Muscle of arm (tissue), 14 donors: ENCODE results near the gene HIKESHI. TPM values are rescaled to one million over a fixed set of nuclear protein-coding genes. Genes with fewer than 3 reads are reported as not detected.
A peak's percentile ranks its signal among the peaks of the same experiment; 100 is the strongest.

Source experiments
- DNase-seq: peaks from one replicate; pipeline ENCODE4 v3.0.0-alpha.2; 2013
- long read RNA-seq, 11 donors: transcript quantifications; one replicate each; lab custom pipeline, GENCODE V29; 2026
- polyA plus RNA-seq, 12 donors: library from polyadenylated mRNA; unstranded; fragments of 120-200 nt; gene quantifications; one replicate each; pipeline ENCODE4 v1.2.1, GENCODE V29; 2013; ENCODE audit not compliant: insufficient read length in 12 of 12

The HIKESHI gene
- polyA plus RNA-seq: 10 to 100 TPM in 11 of 12 donors, not detected in 1; 31.4 to 49.5 (median 40.1) TPM
- long read RNA-seq, donor 1, transcript HIKESHI-201 (5 exons, 1,113 nt): major isoform, 27 of 53 reads
- long read RNA-seq, donor 1, transcript HIKESHI-207 (4 exons, 1,694 nt): minor isoform, 6 of 53 reads
- long read RNA-seq, donor 1, partial matches to known transcripts: 16 of 53 reads
- long read RNA-seq, donor 1, other reads (novel, unspliced or antisense): 0 of 53 reads
- long read RNA-seq, donor 2, transcript HIKESHI-205 (4 exons, 715 nt): minor isoform, 6 of 80 reads
- long read RNA-seq, donor 2, transcript HIKESHI-201 (5 exons, 1,113 nt): major isoform, 43 of 80 reads
- long read RNA-seq, donor 2, partial matches to known transcripts: 29 of 80 reads
- long read RNA-seq, donor 2, other reads (novel, unspliced or antisense): 0 of 80 reads
- long read RNA-seq, donor 3, transcript HIKESHI-201 (5 exons, 1,113 nt): major isoform, 21 of 31 reads
- long read RNA-seq, donor 3, partial matches to known transcripts: 9 of 31 reads
- long read RNA-seq, donor 3, other reads (novel, unspliced or antisense): 0 of 31 reads
- long read RNA-seq, donor 4, transcript HIKESHI-201 (5 exons, 1,113 nt): major isoform, 17 of 30 reads
- long read RNA-seq, donor 4, partial matches to known transcripts: 10 of 30 reads
- long read RNA-seq, donor 4, other reads (novel, unspliced or antisense): 0 of 30 reads
- long read RNA-seq, donor 5: 0 reads
- long read RNA-seq, donor 6, transcript HIKESHI-201 (5 exons, 1,113 nt): major isoform, 17 of 30 reads
- long read RNA-seq, donor 6, partial matches to known transcripts: 8 of 30 reads
- long read RNA-seq, donor 6, other reads (novel, unspliced or antisense): 0 of 30 reads
- long read RNA-seq, donor 7, transcript HIKESHI-201 (5 exons, 1,113 nt): major isoform, 16 of 30 reads
- long read RNA-seq, donor 7, partial matches to known transcripts: 9 of 30 reads
- long read RNA-seq, donor 7, other reads (novel, unspliced or antisense): 0 of 30 reads
- long read RNA-seq, donor 8, transcript HIKESHI-207 (4 exons, 1,694 nt): minor isoform, 7 of 74 reads
- long read RNA-seq, donor 8, transcript HIKESHI-201 (5 exons, 1,113 nt): major isoform, 28 of 74 reads
- long read RNA-seq, donor 8, partial matches to known transcripts: 35 of 74 reads
- long read RNA-seq, donor 8, other reads (novel, unspliced or antisense): 0 of 74 reads
- long read RNA-seq, donor 9, transcript HIKESHI-201 (5 exons, 1,113 nt): major isoform, 15 of 32 reads
- long read RNA-seq, donor 9, partial matches to known transcripts: 11 of 32 reads
- long read RNA-seq, donor 9, other reads (novel, unspliced or antisense): 0 of 32 reads
- long read RNA-seq, donor 10, transcript HIKESHI-201 (5 exons, 1,113 nt): major isoform, 24 of 60 reads
- long read RNA-seq, donor 10, transcript HIKESHI-205 (4 exons, 715 nt): minor isoform, 5 of 60 reads
- long read RNA-seq, donor 10, partial matches to known transcripts: 28 of 60 reads
- long read RNA-seq, donor 10, other reads (novel, unspliced or antisense): 0 of 60 reads
- long read RNA-seq, donor 11, transcript HIKESHI-201 (5 exons, 1,113 nt): major isoform, 41 of 73 reads
- long read RNA-seq, donor 11, transcript HIKESHI-205 (4 exons, 715 nt): minor isoform, 5 of 73 reads
- long read RNA-seq, donor 11, partial matches to known transcripts: 26 of 73 reads
- long read RNA-seq, donor 11, other reads (novel, unspliced or antisense): 0 of 73 reads

GRCh38 chr11:86302092-86302793 lies at the start of gene HIKESHI:
Gene HIKESHI (plus strand): TSS chr11:86302240. CDS start chr11:86302449, 209 bp downstream.
- peak; percentile 98 for DNase-seq

GRCh38 chr11:86255896-86256295 lies 46.1 kb upstream of the HIKESHI start:
- no peak for DNase-seq

GRCh38 chr11:86256608-86257007 lies 45.4 kb upstream of the HIKESHI start:
- DNase-seq: no peak

- no peak for DNase-seq
Observed at GRCh38 chr11:86257446-86257845, 44.6 kb upstream of the HIKESHI start.

- no peak for DNase-seq
Observed at GRCh38 chr11:86259730-86260129, 42.3 kb upstream of the HIKESHI start.

- DNase-seq: no peak
Observed at GRCh38 chr11:86261328-86261727, 40.7 kb upstream of the HIKESHI start.

- no peak for DNase-seq
Observed at GRCh38 chr11:86262387-86262786, 39.7 kb upstream of the HIKESHI start.

GRCh38 chr11:86264649-86265048 lies 37.4 kb upstream of the HIKESHI start:
- DNase-seq: no peak

- DNase-seq: no peak
Observed at GRCh38 chr11:86265194-86265593, 36.8 kb upstream of the HIKESHI start.

GRCh38 chr11:86269645-86270044 lies 32.4 kb upstream of the HIKESHI start:
- no peak for DNase-seq

- DNase-seq: no peak
Observed at GRCh38 chr11:86274503-86274902, 27.5 kb upstream of the HIKESHI start.

GRCh38 chr11:86274999-86275398 lies 27.0 kb upstream of the HIKESHI start:
- no peak for DNase-seq

- no peak for DNase-seq
Observed at GRCh38 chr11:86275493-86276370, 26.3 kb upstream of the HIKESHI start.

- DNase-seq: no peak
Observed at GRCh38 chr11:86277741-86278140, 24.3 kb upstream of the HIKESHI start.

GRCh38 chr11:86278226-86278625 lies 23.8 kb upstream of the HIKESHI start:
- no peak for DNase-seq

- no peak for DNase-seq
Observed at GRCh38 chr11:86279747-86280146, 22.3 kb upstream of the HIKESHI start.

GRCh38 chr11:86287468-86287796 lies 14.6 kb upstream of the HIKESHI start:
- DNase-seq: no peak

GRCh38 chr11:86288776-86289507 lies 13.1 kb upstream of the HIKESHI start:
- no peak for DNase-seq
